ENCODE measurements around the gene CDH11. TPM values are rescaled to one million over a fixed set of nuclear protein-coding genes. Genes with fewer than 3 reads are reported as not detected.
A peak's percentile ranks its signal among the peaks of the same experiment; 100 is the strongest.

Gene CDH11
- total RNA-seq, 1 donor from 2014 or later, result 22.9 TPM

GRCh38 chr16:65071433-65072311 lies 50.2 kb downstream of the CDH11 start:
- no peak for TF ChIP-seq CTCF (conservative IDR thresholded peaks at IDR 0.05; ENCODE audit: low read depth, low read length)
- DNase-seq (ENCODE audit: low read depth), result no peak

GRCh38 chr16:65070831-65071432 lies 50.9 kb downstream of the CDH11 start:
- no peak overlapping the region for H3K4me3 ChIP-seq (ENCODE audit: low read depth, low read length)
- TF ChIP-seq CTCF (conservative IDR thresholded peaks at IDR 0.05; ENCODE audit: low read depth, low read length), result no peak
- peak; percentile 61 for DNase-seq (ENCODE audit: low read depth)

More at GRCh38 chr16:65071433-65072311, 50.2 kb downstream of the CDH11 start:
- H3K4me3 ChIP-seq (ENCODE audit: low read depth, low read length), result no peak overlapping the region

GRCh38 chr16:65069766-65070165 lies 52.1 kb downstream of the CDH11 start:
- no peak overlapping the region for H3K4me3 ChIP-seq (ENCODE audit: low read depth, low read length)
- DNase-seq (ENCODE audit: low read depth), result no peak
- no peak for TF ChIP-seq CTCF (conservative IDR thresholded peaks at IDR 0.05; ENCODE audit: low read depth, low read length)

DNA sequence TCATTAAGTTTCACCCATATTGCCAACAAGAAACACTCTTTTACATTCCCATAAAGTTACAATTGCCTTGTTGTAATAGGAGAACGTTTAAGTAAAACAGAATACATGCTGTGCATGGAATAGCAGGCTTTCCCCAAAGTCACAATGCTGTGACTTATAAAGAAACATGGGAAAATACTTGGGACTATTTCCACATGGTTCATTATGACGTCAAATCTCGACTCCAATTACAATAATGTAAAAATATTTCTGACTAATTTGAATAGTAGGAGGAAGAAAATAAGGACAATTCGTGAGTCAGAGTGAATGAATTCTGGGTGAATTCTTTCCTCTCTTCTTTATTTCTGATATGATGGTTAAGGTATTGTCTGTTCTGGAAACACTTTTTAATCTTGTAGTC lies 52.8 kb downstream of the CDH11 start:
- DNase-seq (ENCODE audit: low read depth), result no peak
- TF ChIP-seq CTCF (conservative IDR thresholded peaks at IDR 0.05; ENCODE audit: low read depth, low read length), result no peak
- no peak overlapping the region for H3K4me3 ChIP-seq (ENCODE audit: low read depth, low read length)

GRCh38 chr16:65068151-65068740 lies 53.6 kb downstream of the CDH11 start:
- H3K4me3 ChIP-seq (ENCODE audit: low read depth, low read length), result no peak overlapping the region
- peak; percentile 7 for DNase-seq (ENCODE audit: low read depth)
- no peak for TF ChIP-seq CTCF (conservative IDR thresholded peaks at IDR 0.05; ENCODE audit: low read depth, low read length)

GRCh38 chr16:65066651-65067050 lies 55.2 kb downstream of the CDH11 start:
- no peak for TF ChIP-seq CTCF (conservative IDR thresholded peaks at IDR 0.05; ENCODE audit: low read depth, low read length)
- H3K4me3 ChIP-seq (ENCODE audit: low read depth, low read length), result no peak overlapping the region
- no peak for DNase-seq (ENCODE audit: low read depth)

Data from epithelial cell of proximal tubule (primary cell).